Stimulated activated CD4-positive, alpha-beta T cell treated with anti-CD3 and anti-CD28 coated beads, Interleukin-4, amount 100 ng/mL, for 4 hours (primary cell): Measurements from ENCODE around the gene NME5.
"Not testable (repeated sequence)": the region's sequence is repeated elsewhere in the genome, so short reads cannot be mapped to it uniquely, and the experiment has no call there.

Source experiments
- DNase-seq, 2 experiments: peaks; one replicate each; pipeline ENCODE4 v3.0.0-alpha.2; 2020

NME5 gene

GRCh38 chr5:138138949-138139780 is at the start of gene NME5:
TSS of gene NME5 (minus strand) at chr5:138139428. CDS start at chr5:138138780, 648 bp downstream.
- no peak for DNase-seq

GRCh38 chr5:138188626-138189025 is 49.4 kb upstream of the NME5 start:
- DNase-seq, result no peak

GRCh38 chr5:138186002-138186447 is 46.8 kb upstream of the NME5 start:
- DNase-seq, result no peak

GRCh38 chr5:138182808-138183207 is 43.6 kb upstream of the NME5 start:
- no peak for DNase-seq

GRCh38 chr5:138180841-138181240 is 41.6 kb upstream of the NME5 start:
- no peak for DNase-seq

- no peak for DNase-seq
Measured at GRCh38 chr5:138180183-138180782, 41.1 kb upstream of the NME5 start.

GRCh38 chr5:138179277-138179857 is 40.1 kb upstream of the NME5 start:
- no peak for DNase-seq

- peak; percentile 79 to 85 for DNase-seq
Measured at GRCh38 chr5:138178516-138179276, 39.5 kb upstream of the NME5 start, which contains the start of the genes BRD8 and KIF20A. TSS of gene BRD8 (minus strand) at chr5:138178630. CDS start at chr5:138178614, 16 bp downstream. TSS of gene KIF20A (plus strand) at chr5:138179112. CDS start at chr5:138179681, 569 bp downstream.

GRCh38 chr5:138177941-138178515 is 38.8 kb upstream of the NME5 start:
- no peak for DNase-seq

- no peak for DNase-seq
Measured at GRCh38 chr5:138170299-138170698, 31.1 kb upstream of the NME5 start.

- no peak for DNase-seq
Measured at GRCh38 chr5:138169124-138169523, 29.9 kb upstream of the NME5 start.

GRCh38 chr5:138163721-138164120 is 24.5 kb upstream of the NME5 start:
- DNase-seq, result no peak

GRCh38 chr5:138160706-138161105 is 21.5 kb upstream of the NME5 start:
- no peak for DNase-seq

- no peak for DNase-seq
Measured at GRCh38 chr5:138159666-138160065, 20.4 kb upstream of the NME5 start.

- no peak for DNase-seq
Measured at GRCh38 chr5:138157626-138158025, 18.4 kb upstream of the NME5 start.

- DNase-seq, result not testable (repeated sequence)
Measured at GRCh38 chr5:138155977-138156376, 16.7 kb upstream of the NME5 start.

GRCh38 chr5:138149530-138149929 is 10.3 kb upstream of the NME5 start:
- no peak for DNase-seq

- no peak for DNase-seq
Measured at GRCh38 chr5:138148811-138149210, 9.6 kb upstream of the NME5 start.

GRCh38 chr5:138143578-138143977 is 4.3 kb upstream of the NME5 start:
- not testable (repeated sequence) for DNase-seq

GRCh38 chr5:138141734-138142133 is 2.5 kb upstream of the NME5 start:
- no peak for DNase-seq

GRCh38 chr5:138140268-138140667 is 1.0 kb upstream of the NME5 start:
- DNase-seq, result no peak

GRCh38 chr5:138139781-138140090 is 508 bp upstream of the NME5 start:
- DNase-seq, result no peak

- no peak for DNase-seq
Measured at GRCh38 chr5:138132543-138132942, 6.7 kb downstream of the NME5 start.
